Measurements from ENCODE around the gene SHF. TPM values are rescaled to one million over a fixed set of nuclear protein-coding genes. Genes with fewer than 3 reads are reported as not detected.

Gene SHF
- total RNA-seq, 3 donors from 2014 or later: 5.0 to 9.7 (median 9.5) TPM

- DNase-seq (ENCODE audit: low spot score in 2 of 2): no peak
- H3K4me1 ChIP-seq: no peaks in the 10 kb centered on the region
- no peaks in the 10 kb centered on the region for H3K27me3 ChIP-seq
- no peaks in the 10 kb centered on the region for H3K36me3 ChIP-seq
- intact Hi-C loops (cut with DNase I; ENCODE audit: low total_unique reads): no loop called here
- H3K27ac ChIP-seq: no peak overlapping the region
- TF ChIP-seq POLR2A (IDR thresholded peaks at IDR 0.05): no peak
- TF ChIP-seq CTCF (IDR thresholded peaks at IDR 0.05): no peak
- TF ChIP-seq POLR2AphosphoS5 (IDR thresholded peaks at IDR 0.05): no peak
- peaks cover 5 to 14% of the 10 kb centered on the region in 2 donors for H3K9me3 ChIP-seq
- no peak overlapping the region for H3K4me3 ChIP-seq
Measured at GRCh38 chr15:45230245-45230965, 42.6 kb upstream of the SHF start.

GRCh38 chr15:45228931-45229330, 41.2 kb upstream of the SHF start:
- TF ChIP-seq POLR2AphosphoS5 (IDR thresholded peaks at IDR 0.05) (no peak), CTCF (IDR thresholded peaks at IDR 0.05) (no peak)
- no peaks in the 10 kb centered on the region for H3K4me1 ChIP-seq
- no peaks in the 10 kb centered on the region for H3K27me3 ChIP-seq
- H3K4me3 ChIP-seq: no peak overlapping the region
- H3K9me3 ChIP-seq: no peaks in the 10 kb centered on the region
- H3K27ac ChIP-seq: no peak overlapping the region
- DNase-seq (ENCODE audit: low spot score in 2 of 2): no peak
- no peaks in the 10 kb centered on the region for H3K36me3 ChIP-seq
- intact Hi-C loops (cut with DNase I; ENCODE audit: low total_unique reads): no loop called here

GRCh38 chr15:45225506-45226273, 37.9 kb upstream of the SHF start:
- no peak for DNase-seq (ENCODE audit: low spot score in 2 of 2)
- no peaks in the 10 kb centered on the region for H3K36me3 ChIP-seq
- H3K27ac ChIP-seq: no peak overlapping the region
- no peaks in the 10 kb centered on the region for H3K4me1 ChIP-seq
- intact Hi-C loops (cut with DNase I; ENCODE audit: low total_unique reads): no loop called here
- TF ChIP-seq POLR2AphosphoS5 (IDR thresholded peaks at IDR 0.05) (no peak), CTCF (IDR thresholded peaks at IDR 0.05) (no peak), POLR2A (IDR thresholded peaks at IDR 0.05) (no peak)
- H3K9me3 ChIP-seq: no peaks in the 10 kb centered on the region
- H3K27me3 ChIP-seq: peaks cover 0 to 11% of the 10 kb centered on the region in 2 donors
- H3K4me3 ChIP-seq: no peak overlapping the region

- H3K36me3 ChIP-seq: no peaks in the 10 kb centered on the region
- H3K4me3 ChIP-seq: no peak overlapping the region
- intact Hi-C loops (cut with DNase I; ENCODE audit: low total_unique reads): no loop called here
- peaks cover 0 to 11% of the 10 kb centered on the region in 2 donors for H3K27me3 ChIP-seq
- DNase-seq (ENCODE audit: low spot score in 2 of 2): no peak
- no peaks in the 10 kb centered on the region for H3K4me1 ChIP-seq
- TF ChIP-seq CTCF (IDR thresholded peaks at IDR 0.05) (no peak), POLR2AphosphoS5 (IDR thresholded peaks at IDR 0.05) (no peak), POLR2A (IDR thresholded peaks at IDR 0.05) (no peak)
- no peak overlapping the region for H3K27ac ChIP-seq
- H3K9me3 ChIP-seq: no peaks in the 10 kb centered on the region
Measured at GRCh38 chr15:45224621-45225217, 37.0 kb upstream of the SHF start.

DNA sequence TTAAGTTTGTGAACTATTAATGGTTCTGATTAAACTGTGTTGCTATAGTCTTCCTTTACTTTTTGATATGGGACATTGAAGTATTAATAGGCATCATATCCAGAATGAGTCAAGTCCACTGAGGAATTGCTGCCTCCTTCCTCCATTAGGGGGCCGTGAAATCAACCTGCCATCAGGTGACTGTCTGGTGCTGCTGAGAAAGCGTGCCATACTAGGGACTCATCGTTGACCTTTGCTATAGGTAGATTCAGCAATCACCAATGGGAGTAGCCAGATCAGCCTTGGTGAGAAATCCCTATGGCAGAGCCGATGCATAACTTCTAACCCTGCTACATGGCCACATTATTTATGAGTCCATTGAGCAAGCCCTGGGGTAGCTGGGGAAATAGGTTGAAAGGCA, 34.2 kb upstream of the SHF start:
- H3K4me3 ChIP-seq: no peak overlapping the region
- TF ChIP-seq CTCF (IDR thresholded peaks at IDR 0.05) (no peak), POLR2AphosphoS5 (IDR thresholded peaks at IDR 0.05) (no peak), POLR2A (IDR thresholded peaks at IDR 0.05) (no peak)
- H3K27ac ChIP-seq: no peak overlapping the region
- H3K27me3 ChIP-seq: peaks cover 0 to 11% of the 10 kb centered on the region in 2 donors
- intact Hi-C loops (cut with DNase I; ENCODE audit: low total_unique reads): no loop called here
- no peaks in the 10 kb centered on the region for H3K36me3 ChIP-seq
- DNase-seq (ENCODE audit: low spot score in 2 of 2): no peak
- H3K9me3 ChIP-seq: no peaks in the 10 kb centered on the region
- no peaks in the 10 kb centered on the region for H3K4me1 ChIP-seq
